Skin of body (tissue), 2 donors: ENCODE data around the gene UBQLNL. TPM values are rescaled to one million over a fixed set of nuclear protein-coding genes. Genes with fewer than 3 reads are reported as not detected.
A peak's percentile ranks its signal among the peaks of the same experiment; 100 is the strongest.

Experiments used
- DNase-seq: peaks from one replicate; lab custom pipeline; 2025; lab: John Stamatoyannopoulos, UW
- total RNA-seq: library from RNA; depleted of rRNA; stranded (reverse); fragments of >200 nt; gene quantifications from one replicate; pipeline ENCODE4 v1.2.3, GENCODE V29; 2014

The UBQLNL gene, protein sequence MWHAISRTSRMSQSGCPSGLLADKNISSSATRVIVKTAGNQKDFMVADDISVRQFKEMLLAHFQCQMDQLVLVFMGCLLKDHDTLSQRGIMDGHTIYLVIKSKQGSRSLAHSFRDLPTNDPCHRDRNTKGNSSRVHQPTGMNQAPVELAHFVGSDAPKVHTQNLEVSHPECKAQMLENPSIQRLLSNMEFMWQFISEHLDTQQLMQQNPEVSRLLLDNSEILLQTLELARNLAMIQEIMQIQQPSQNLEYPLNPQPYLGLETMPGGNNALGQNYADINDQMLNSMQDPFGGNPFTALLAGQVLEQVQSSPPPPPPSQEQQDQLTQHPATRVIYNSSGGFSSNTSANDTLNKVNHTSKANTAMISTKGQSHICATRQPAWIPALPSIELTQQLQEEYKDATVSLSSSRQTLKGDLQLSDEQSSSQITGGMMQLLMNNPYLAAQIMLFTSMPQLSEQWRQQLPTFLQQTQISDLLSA
- 0.49 TPM for total RNA-seq

DNA sequence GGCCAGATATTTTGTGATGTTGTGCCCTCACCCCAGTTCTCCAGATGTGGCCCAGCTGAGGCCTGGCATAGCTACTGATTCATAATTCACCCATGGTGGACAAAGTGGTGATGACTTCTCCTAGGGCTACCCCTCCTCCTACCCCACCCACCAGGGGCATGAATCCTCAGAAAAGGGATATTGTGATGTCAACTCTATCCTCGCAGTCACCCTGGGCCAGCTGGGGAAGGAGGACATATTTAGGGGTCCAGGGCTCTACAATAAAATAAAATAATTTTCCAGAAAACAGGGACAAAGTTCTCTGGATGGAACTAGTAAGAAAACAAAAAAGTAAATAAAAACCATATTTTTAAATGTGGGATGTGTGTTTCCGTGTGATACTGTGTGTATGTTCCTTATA is at the start of gene UBQLNL:
UBQLNL (minus strand) TSS at position 101 of the 400 bp plus-strand sequence. CDS start 258 bp downstream, outside the sequence.
- no peak for DNase-seq

GRCh38 chr11:5564259-5565019 is 47.9 kb upstream of the UBQLNL start:
- no peak for DNase-seq

- DNase-seq = no peak
Measured at GRCh38 chr11:5557751-5558150, 41.3 kb upstream of the UBQLNL start.

DNA sequence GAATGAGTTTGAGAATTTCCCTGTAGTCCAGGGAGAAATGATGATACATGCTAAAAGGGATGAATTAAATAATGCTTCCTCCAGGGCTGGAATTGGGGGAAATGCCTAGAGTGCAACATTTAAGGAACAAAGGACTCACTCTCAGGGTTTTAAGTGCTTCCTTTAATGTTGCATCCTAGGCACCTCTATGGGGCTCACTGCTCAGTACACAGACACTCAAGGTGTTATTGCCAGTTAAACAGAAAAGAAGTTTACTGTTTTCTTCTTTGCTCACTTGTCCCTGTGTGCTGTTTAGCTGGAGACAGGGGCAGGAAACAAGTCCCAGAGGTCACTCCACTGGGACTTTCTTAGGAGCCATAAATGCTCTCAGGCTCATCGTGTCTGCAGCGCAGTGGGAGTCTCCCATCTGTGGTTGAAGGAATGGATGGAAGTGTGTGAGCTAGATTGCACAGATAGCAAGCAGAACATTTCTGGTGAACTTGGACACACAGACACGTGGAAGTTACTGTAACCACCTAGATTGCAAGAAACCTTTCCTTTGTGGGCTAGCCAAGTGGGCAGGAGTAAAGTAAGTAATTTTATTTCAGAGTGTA is 40.2 kb upstream of the UBQLNL start:
- DNase-seq = no peak

DNA sequence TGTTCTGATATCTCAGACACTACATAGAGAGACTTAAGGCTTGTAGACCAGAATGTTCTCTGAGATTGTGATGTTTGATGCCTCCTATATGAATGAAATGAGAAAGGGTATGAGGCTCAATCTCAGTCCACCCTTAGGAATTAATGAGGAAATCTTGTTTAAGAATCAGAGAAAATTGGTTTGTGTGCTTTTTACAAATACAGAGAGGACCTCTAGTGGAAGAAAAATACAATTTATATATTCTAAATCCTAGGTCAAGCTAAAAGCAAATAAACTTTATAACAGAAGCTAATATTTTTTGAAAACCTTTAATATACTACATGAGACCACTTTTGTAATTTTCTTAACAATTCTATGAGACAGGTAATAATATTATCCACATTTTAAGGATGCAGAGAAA is 36.8 kb upstream of the UBQLNL start:
- DNase-seq = no peak

DNA sequence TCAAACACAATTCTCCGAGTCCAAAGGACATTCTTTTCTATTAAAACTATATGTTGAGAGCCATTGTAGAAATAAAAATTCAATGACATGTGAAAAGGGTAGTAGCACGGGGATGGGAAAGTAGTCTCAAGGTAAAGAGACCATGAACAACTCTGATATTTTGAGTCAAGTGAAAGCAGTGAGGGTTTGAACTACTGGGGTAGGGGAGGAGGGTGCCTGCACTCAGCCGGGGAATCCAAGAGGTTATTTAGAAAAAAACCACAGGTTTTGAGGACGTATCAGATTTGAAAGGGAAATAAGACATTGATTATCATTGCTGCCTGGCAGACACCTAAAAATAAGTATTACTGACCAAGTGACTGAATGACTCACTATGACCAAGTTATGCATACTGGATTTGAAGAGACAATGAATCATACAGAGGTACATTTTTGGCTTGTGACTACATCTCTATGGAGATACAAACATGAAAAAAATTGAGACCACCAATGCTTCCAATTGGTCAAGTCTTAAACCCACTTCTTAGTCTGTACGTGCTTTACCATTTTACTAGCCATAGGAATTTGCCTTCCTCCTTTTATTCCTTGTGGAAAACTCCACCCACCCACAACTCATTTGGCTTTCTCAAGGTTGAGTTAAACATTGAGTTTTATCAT is 34.1 kb upstream of the UBQLNL start:
- no peak for DNase-seq

GRCh38 chr11:5548440-5548839 is 31.9 kb upstream of the UBQLNL start, which contains the start of gene OR52H1:
TSS of gene OR52H1 (minus strand) at chr11:5548540. CDS start at chr11:5545505, 3,035 bp downstream.
- no peak for DNase-seq

GRCh38 chr11:5547982-5548381 is 31.5 kb upstream of the UBQLNL start:
- no peak for DNase-seq

DNA sequence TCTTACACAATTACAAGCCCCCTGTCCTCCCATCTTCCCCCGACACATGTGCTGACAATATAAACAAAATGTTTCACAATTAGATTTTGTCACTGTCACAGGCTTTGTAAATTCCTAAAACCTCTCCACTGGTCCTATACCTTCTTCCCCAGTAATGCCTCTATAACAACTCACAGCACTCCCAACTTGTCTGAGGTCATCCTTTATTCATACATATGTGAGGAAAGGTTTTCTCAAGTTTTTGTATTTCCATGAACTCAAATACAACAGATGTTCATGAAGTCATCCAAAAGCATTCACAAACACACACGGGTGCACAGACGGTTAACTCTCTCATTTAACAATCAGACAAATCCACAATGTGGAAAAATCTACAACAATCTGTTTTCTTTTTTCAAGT is 30.0 kb upstream of the UBQLNL start:
- DNase-seq = peak; percentile 0

DNA sequence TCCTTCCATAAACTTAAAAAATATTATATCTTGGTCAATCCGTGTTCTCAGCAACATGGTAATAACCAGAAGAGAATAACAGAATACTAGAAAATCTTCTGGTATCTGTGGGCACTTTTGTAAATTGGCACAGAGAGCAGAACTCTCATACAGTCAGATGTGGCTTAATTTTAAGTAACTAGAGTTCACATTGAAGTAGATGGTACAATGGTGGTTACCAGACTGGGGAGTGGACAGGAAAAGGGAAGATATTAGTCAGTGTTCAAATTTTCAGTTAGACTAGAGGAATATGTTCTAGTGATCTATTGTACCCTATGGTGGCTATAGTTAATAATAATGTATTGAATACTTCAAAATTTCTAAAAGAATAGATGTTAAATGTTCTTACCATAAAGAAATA is 24.9 kb upstream of the UBQLNL start:
- no peak for DNase-seq

- no peak for DNase-seq
Measured at GRCh38 chr11:5536482-5536881, 20.0 kb upstream of the UBQLNL start.

DNA sequence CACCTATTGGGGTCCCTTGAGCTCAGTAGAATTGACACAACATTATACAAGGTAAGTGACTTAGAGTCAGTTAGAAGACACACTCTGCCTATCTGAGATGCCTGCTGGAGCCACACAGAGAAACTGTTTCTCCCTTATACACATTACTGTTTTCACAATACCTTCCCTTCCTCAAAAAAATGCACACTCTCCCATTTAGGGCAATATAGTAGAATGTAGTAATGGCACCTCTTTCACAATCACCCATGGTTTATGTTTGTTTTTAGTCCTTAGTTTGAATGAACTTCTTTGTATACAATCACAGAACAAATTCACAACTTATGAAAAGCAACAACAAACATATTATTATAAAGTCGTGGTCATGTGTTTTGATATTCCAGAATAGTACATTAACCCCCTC is 17.5 kb upstream of the UBQLNL start:
- DNase-seq = no peak

DNA sequence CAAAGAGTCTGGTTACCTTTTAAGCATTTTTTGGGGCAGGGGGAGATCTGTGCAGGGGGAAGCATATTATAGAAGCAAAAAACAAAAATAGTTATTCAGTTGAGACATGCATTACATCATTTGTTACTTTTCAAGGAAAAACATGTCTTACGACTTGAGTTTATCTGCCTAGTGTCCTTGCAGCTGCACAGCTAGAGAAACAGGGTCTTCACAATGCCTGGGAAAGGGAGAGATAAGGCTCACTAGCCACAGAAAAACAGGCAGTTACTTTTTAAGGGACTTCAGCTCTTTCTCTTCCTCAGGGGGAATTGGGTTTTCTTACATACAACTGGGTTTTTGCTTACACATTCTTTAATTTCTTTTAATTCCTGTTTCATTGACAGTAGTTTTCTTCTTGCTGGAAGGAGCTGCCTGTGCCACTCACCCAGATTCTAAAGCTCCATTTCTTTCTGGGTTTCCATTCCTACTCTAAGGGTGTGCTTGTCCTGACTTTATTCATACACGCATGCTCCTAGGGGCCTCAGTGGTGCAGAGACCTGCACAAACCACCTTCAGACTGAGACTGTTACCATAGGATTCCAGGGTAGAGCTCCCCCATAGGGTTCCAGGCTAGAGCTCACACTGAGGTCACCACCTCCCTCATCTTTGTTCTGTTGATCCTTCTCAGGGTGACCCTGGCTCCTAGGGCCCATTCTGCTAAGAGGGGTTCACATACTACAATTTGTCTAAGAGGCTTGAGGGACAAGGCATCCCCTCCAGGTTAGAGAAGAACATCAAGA is 14.7 kb upstream of the UBQLNL start:
- no peak for DNase-seq

GRCh38 chr11:5528495-5528894 is 12.0 kb upstream of the UBQLNL start:
- no peak for DNase-seq

DNA sequence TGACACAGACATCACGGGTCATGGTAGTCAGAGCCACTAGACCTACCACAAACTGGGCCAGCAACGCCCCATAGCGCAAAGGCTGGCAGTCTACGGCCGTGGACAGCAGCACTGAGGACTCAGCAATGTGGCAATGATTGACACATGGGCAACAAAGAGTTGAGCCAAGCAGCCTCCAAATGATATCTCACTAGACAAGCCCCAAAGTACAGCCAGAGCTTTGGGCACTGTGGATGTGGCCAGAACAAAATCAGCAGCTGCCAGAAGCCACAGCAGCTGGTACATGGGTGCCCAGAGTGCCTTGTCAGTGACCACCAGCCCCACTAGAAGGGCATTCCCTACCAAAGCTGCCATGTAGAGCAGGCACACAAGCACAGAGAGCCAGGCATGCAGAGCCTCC is 11.2 kb upstream of the UBQLNL start:
- DNase-seq = no peak

DNA sequence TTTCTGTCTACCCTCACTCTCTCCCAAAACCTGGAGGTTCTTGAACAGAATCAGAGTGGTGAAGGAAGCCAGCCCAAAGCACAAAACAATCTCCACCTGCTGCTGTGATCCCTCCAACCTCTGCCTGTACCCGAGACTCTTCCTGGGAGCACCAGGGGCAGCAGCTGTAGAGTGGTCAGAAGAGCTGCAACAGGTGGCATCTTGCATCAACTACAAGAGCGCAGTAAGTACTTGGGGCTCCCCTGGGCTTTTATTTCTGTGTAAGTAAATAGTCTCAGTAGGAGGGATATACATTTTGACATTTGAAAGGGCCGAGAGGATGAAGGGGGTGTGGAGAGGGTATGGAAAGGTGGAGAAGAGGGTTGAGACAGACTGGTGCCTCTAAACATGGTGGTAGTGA is 8.3 kb upstream of the UBQLNL start:
- no peak for DNase-seq

DNA sequence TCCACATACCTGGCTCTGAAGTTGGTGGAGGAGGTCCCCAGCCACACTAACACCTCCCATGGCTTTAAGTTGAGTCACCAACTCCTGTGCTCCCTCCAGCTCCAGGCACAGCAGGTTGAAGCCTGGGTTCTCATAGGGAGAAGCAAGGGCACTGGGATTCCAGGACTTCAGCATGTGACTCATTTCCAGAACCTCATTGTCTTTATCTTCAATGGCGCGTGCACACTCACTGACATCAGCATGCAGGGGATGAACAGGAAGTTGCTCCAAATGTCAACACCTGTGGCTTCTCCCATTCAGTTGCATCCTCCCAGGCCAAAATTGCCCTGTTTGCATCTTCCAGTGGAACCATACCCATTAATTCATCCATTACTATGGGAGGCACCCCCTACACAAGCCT is 5.8 kb upstream of the UBQLNL start:
- DNase-seq = no peak

DNA sequence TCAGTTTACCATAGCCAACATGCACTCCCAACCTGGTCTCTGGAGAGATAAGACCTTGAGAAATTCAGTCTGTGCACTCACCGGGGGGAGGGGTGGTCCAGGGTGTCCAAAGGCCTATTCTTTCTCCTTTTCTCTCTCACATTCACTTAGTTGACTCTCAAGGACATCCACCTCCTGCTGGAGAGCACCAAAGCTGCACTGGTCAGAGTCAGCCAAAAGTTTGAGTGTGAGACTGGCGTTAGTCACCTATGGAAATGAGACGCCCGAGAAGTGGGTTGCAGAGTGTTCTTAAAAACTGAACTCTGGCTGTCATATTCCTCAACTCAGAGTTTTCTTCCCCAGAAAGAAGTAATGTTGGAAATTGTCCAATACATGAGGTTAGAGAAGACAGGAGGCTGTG is 5.0 kb upstream of the UBQLNL start:
- no peak for DNase-seq

DNA sequence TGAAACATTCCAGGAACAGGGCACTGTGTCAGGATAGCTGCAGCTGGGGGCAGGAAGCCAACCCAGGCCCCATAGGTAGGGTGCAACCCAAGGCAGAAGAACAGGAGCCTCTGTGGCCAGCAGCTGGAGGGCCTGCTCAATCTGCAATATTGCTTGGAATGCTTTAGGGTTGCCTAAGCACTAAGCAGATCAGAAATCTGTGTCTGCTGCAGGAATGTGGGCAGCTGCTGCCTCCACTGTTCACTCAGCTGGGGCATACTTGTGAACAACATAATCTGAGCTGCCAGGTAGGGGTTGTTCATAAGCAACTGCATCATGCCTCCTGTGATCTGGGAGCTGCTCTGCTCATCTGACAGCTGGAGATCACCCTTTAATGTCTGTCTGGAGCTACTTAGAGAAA is 1.7 kb downstream of the UBQLNL start:
- no peak for DNase-seq

DNA sequence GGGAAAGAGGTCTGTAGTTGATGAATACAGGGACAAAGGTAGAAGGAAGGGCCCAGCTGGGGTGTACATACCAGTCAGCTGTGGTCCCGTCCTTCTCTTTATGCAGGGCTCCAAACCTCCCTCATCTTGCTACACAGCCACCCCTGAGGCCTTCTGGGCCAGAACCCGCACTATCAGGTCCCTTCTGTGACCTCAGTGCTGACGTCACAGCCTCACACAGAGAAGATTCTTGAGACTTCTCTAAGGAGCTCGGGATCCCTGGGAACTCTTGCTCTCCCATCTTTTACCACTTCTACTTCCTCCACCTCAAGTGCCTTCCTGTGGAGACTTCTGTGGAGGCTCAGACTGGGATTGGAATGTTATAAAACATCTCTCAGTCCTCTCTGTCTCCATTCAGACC is 6.7 kb downstream of the UBQLNL start, which contains the start of gene UBQLN3:
UBQLN3 (minus strand) TSS at position 155 of the 400 bp plus-strand sequence. CDS start 399 bp downstream, outside the sequence.
- DNase-seq = no peak

GRCh38 chr11:5508605-5509004 is 7.9 kb downstream of the UBQLNL start:
- no peak for DNase-seq
